Measurements from ENCODE around the gene PLXNB2. TPM values are rescaled to one million over a fixed set of nuclear protein-coding genes. Genes with fewer than 3 reads are reported as not detected.
"Not testable (repeated sequence)": the region's sequence is repeated elsewhere in the genome, so short reads cannot be mapped to it uniquely, and the experiment has no call there.

The PLXNB2 gene
- total RNA-seq, 1 experiment from 2014 or later = 27.6 TPM

DNA sequence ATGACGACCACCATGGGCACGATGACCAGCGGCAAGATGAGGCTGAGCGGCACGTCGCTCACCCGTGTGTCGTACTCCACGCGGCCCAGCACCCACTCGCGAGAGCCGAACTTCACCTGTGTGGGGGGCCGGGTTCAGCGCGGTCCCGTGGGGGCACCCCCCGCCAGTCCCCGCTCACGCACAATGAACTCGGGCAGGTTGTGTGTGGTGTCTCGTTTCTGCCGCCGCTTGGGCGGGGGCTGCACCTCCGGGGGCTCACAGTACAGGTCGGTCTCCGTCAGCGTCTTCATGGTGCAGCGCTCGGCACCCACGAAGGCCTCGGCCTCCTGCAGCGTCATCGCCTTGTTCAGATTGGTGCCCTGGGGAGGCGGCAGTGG lies 26.1 kb downstream of the PLXNB2 start:
- no peak for DNase-seq (ENCODE audit: low read depth)

DNA sequence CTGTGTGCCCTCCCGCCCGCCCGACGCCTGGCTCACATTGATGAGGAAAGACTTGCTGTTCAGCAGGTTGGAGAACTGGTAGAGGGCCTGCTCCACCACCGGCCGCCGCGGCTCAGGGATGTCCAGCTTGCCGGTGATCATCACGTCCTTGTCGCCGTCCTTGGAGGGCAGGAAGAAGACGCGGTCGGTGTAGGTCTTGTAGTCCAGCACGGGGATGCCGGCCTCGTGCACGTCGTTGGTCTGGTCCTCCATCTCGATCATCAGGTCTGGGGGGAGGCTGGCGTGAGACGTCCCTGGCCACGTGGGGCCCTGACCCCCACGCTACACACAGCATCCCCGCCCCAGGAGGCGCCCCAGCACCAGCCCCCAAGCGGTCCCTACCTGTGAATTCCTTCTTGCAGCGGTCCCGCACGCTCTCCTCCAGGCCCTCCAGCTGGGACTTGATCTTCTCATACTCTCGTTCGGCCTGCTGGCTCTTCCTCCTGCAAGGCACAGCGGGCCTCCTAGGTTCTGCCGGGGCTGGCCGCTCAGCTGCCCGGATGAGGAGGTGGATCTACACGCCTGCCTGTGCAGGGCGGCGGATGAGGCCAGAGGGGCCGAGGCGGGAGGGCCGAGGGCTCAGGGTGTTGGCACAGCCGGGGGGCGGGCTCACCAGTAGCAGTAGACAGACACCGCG lies 26.6 kb downstream of the PLXNB2 start:
- no peak for DNase-seq (ENCODE audit: low read depth)

DNA sequence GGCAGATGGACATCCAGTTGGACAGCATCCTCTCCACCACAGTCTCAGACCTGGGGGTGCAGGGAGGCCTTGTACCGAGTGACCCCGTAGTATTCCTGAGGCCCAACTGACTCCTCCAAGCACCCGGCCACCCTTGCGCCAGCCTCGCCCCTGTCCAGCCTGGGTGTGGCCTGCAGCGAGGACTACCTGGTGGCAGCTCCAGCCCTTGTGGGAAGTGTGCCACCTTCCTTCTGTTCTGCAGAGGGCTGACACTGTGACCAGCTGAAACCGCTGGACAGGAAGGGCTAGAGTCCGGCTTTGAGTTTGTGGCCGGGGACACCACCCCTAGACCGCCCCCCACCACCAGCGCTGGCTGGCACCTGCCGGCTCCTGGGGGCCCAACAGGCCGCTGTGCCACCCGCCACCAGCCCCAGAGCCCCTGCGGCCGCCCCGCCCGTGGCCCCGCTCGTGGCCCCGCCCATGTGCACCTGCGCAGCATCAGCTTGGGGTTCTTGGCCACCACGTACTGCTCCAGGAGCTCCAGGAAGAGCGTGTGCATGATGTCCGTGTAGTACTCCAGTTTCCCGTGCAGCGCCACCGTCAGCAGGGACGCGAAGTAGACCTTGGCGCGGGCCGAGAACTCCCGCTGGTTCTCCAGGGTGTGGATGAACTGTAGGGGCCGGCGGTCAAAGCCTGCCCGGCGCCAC lies 27.3 kb downstream of the PLXNB2 start:
- no peak for DNase-seq (ENCODE audit: low read depth)

DNA sequence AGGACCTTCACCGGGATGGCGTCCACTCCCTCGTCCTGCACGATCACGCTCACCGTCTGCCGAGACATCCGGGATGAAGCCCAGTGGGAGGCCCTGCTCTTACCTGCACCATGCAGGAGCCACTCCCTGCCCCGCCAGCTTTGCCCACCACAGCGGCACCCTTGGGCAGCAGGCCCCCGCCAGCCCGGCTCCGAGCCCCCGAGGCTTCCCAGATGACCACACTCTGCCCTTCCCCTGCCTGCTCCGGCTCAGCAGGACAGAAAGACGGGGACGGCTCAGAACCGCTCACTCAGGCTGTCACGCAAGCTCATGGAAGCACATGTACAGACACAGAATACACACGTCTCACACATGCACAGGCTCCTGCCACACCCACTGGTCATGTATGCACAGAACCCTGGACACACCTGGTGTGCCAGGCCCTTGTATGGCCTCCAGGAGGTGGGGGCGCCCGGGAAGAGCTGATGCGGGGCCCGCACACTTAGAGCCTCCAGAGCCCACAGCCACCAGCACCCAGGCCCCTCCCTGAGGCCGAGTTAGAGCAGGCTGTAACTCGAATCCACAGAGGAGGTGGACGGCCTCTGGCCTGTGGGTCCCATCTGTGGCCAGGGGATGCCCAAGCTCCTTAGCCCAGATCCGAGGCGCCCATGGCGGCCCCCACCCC lies 28.4 kb downstream of the PLXNB2 start:
- no peak for DNase-seq (ENCODE audit: low read depth)

GRCh38 chr22:50278461-50278860 lies 29.0 kb downstream of the PLXNB2 start:
- no peak for DNase-seq (ENCODE audit: low read depth)

DNA sequence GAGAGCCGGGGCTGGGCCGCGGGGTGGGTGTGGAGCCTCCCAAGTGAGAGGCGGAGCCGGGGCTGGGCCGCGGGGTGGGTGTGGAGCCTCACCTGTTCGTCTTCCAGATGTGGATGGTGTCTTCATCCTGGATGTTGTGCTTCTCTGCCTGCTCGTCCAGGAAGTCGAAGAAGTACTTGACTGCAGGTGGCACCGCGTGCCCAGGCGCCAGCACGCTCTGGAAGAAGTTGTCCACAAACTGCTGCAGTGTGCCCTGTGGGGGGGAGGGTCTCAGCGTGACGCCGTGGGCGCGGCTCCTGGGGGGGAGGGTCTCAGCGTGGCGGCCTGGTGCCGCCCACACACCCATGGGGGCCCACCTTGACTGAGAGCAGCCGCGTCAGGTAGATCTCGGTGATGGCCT lies 29.7 kb downstream of the PLXNB2 start:
- no peak for DNase-seq (ENCODE audit: low read depth)

- peak; percentile 37 for DNase-seq (ENCODE audit: low read depth)
Measured at GRCh38 chr22:50276143-50276542, 31.3 kb downstream of the PLXNB2 start.

DNA sequence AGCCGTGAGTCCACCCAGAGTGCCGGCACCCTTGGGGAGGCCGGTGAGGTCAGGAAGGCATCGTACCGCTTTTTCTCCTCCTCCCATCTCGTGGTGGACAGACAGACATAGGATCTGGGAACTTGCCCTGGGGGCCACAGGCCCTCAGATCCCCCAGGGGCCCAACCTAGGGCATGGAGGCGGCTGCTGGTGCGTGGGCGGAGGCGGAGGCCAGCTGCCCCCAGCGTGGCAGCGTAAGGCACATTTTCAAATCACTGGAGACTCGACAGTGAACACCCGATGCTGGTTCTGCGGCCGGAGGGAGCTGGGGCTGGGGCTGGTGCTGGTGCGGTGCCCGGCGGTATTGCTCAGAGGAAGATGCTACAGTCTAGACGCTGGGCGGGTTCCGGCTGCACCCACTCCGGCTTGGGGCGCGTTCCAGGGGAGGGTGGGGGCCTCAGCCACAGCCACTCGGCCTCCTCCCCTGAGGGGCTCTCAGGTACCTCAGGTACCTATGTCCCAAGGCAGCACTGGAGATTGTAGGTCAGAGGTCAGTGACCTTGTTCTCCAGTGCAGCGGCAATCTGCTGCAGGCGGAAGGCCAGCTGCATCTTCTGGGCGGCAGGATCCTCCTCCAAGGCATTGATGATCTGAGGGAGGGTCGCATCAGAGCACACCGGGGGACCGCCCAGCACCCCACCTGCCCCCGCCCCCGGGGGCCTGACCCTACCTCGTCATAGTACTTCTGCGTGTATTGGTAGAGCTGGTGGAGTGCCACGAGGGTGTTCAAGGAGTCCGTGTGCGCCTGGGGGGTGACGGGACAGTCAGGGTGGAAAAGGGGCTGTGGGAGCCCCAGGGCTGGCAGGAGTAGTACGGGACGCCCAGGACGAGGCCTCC lies 32.0 kb downstream of the PLXNB2 start:
- no peak for DNase-seq (ENCODE audit: low read depth)

- DNase-seq (ENCODE audit: low read depth) = no peak
Measured at GRCh38 chr22:50274771-50275170, 32.7 kb downstream of the PLXNB2 start.

DNA sequence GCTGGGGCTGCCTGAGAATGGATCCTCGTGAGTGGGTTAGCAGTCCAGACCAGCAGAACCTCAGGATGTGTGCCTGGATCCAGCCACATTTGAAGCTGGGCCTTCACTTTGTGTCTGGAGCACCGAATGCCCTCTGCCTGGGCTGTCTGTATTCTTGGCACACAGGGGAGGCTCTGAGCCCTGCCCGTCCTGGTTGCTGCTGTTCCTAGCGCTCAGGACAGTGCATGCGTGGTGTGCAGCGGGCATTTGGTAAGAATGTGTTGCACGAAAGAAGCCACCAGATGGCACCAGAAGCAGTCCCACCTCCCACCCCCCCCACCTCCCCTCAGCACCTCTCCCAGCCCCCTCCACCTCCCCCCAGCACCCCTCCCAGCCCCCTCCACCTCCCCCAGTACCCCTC lies 33.1 kb downstream of the PLXNB2 start:
- peak; percentile 65 for DNase-seq (ENCODE audit: low read depth)

DNA sequence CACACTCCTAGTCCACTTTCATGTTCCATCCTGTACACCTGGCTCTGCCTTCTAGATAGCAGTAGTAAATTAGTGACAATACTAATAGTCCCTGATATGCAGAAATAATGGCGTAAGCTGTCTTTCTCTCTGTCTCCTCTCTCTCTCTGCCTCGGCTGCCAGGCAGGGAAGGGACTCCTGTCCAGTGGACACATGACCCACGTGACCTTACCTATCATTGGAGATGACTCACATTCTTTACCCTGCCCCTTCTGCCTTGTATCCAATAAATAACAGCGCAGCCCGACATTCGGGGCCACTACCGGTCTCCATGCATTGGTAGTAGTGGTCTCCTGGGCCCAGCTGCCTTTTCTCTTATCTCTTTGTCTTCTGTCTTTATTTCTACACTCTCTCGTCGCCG lies 33.7 kb downstream of the PLXNB2 start:
- not testable (repeated sequence) for DNase-seq (ENCODE audit: low read depth)

GRCh38 chr22:50273352-50273751 lies 34.1 kb downstream of the PLXNB2 start:
- not testable (repeated sequence) for DNase-seq (ENCODE audit: low read depth)

DNA sequence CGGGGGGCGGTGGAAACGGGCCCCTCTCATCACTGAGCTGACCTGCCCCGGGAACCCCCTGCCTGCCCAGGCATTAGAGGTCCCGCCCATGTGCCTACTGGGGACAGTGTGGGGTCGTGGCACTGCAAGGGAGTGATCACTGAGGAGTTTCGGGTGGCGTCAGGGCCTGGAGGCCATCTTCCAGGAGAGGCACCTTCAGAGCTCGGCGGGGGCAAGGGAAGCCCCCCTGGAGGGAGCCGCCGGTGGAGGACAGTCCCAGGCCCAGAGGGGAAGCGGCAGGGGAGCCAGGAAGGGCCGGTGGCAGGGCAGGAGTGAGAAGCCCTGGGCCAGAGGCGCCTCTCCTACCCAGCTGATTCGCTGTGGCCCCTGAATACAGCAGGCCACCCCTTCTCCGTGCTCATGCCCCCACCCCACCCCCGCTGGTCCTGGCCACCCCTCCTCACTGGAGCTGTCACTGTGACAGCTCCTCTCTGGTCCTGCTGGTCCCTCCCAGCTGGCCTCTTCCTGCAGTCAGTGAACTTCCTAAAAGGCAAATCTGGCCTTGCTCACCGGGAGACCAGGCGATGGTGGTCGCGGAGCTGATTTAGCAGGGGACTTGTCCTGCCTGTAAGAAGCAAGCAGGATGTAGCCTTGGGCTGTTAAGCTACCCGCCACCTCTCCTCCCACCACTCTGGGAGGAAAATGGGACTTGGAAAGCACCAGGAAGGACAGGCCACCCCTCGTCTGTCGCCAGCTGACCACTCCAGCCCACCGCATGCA lies 35.2 kb downstream of the PLXNB2 start:
- DNase-seq (ENCODE audit: low read depth) = peak; percentile 25

DNA sequence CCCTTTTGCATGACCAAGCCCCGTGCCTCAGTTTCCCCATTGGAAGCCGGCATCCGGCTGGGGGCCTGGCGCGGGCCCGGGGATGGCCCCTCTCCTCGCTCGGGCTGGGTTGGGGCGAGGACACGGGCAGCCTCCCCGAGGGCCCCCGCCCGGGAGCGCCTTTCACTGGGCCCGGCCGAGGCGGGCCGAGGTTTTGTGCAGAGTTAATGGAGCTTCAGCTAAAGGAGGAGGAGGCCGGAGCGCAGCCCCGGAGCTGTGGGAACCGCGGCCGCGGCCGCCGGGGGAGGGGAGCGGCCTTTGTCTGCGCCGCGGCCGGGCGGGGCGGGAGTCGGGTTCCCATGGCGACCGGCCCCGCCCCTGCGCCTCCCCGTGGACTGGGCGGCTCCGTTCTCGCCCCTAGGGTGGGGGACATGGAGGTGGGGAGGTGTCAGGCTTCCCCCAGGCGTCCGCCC lies 35.9 kb downstream of the PLXNB2 start:
- DNase-seq (ENCODE audit: low read depth) = peak; percentile 60

GRCh38 chr22:50270666-50271394 lies 36.6 kb downstream of the PLXNB2 start:
- DNase-seq (ENCODE audit: low read depth) = peak; percentile 62

GRCh38 chr22:50269970-50270665 lies 37.3 kb downstream of the PLXNB2 start, which contains the start of gene MAPK11:
Gene MAPK11, minus strand, starts transcription at chr22:50270380. Its CDS starts 88 bp downstream, at chr22:50270292.
- DNase-seq (ENCODE audit: low read depth) = peak; percentile 35

- no peak for DNase-seq (ENCODE audit: low read depth)
Measured at GRCh38 chr22:50269573-50269969, 37.9 kb downstream of the PLXNB2 start.

- no peak for DNase-seq (ENCODE audit: low read depth)
Measured at GRCh38 chr22:50268655-50269113, 38.8 kb downstream of the PLXNB2 start.

DNA sequence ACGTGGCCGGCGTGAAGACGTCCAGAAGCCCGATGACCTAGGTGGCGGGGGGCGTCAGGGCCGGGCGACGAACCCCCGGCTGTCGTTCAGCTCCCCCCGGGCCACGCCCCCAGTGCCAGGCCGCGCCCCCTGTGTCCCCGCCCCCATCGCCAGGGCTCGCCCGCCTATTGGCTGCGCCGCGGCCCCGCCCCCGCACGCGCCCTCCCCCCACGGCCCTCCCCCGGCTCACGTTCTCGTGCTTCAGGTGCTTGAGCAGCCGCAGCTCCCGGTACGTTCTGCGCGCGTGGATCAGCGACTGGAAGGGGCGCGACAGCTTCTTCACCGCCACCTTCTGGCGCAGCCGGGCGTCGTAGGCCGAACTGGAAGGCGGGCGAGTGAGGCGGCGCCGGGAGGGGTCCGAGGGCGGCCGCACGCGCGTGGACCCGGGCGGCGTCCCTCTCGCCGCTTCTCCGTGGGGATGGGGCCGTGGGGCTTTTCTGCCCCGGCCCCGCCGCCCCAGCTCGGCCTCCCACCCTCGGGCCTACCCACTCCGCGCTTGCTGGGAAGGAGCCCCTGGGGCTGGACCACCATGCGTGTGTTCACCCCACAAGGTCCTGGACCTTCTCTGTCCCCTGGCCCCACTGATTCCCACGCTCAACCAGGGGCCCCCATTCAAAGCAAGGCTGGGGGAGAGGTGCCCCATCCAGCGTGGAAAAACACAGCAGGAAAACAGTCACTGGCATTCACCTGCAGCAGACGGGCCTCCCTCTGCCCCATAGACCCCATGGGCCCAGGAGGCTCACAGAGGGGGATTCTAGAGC lies 39.7 kb downstream of the PLXNB2 start:
- DNase-seq (ENCODE audit: low read depth) = no peak
